GM19099 (cell line): ENCODE results near the gene PHC3.

ENCODE experiments used
- POLR2A ChIP-seq: IDR thresholded peaks from 3 replicates; pipeline ENCODE4 v1.6.1; 2011; ENCODE audit warnings: low read depth; ENCODE audit not compliant: insufficient read length; ENCODE audit errors: extremely low read depth

The PHC3 gene

GRCh38 chr3:170180908-170181885 lies at the start of gene PHC3:
Gene PHC3 (minus strand): TSS chr3:170181733. CDS start chr3:170181715, 18 bp downstream.
- TF ChIP-seq POLR2A: peak; percentile 86

- no peak for TF ChIP-seq POLR2A
Measured at GRCh38 chr3:170228093-170228766, 46.7 kb upstream of the PHC3 start.

GRCh38 chr3:170226426-170226960 lies 45.0 kb upstream of the PHC3 start:
- no peak for TF ChIP-seq POLR2A

GRCh38 chr3:170225166-170225565 lies 43.6 kb upstream of the PHC3 start:
- TF ChIP-seq POLR2A: no peak

- no peak for TF ChIP-seq POLR2A
Measured at GRCh38 chr3:170222647-170223541, 41.4 kb upstream of the PHC3 start.

GRCh38 chr3:170221924-170222646 lies 40.6 kb upstream of the PHC3 start, which contains the start of gene PRKCI:
Gene PRKCI (plus strand): TSS chr3:170222424. CDS start chr3:170222670, 246 bp downstream.
- TF ChIP-seq POLR2A: peak; percentile 67

- TF ChIP-seq POLR2A: no peak
Measured at GRCh38 chr3:170220871-170221270, 39.3 kb upstream of the PHC3 start.

- no peak for TF ChIP-seq POLR2A
Measured at GRCh38 chr3:170219850-170220249, 38.3 kb upstream of the PHC3 start.

GRCh38 chr3:170211668-170212067 lies 30.1 kb upstream of the PHC3 start:
- no peak for TF ChIP-seq POLR2A

- TF ChIP-seq POLR2A: no peak
Measured at GRCh38 chr3:170207717-170208116, 26.2 kb upstream of the PHC3 start.

GRCh38 chr3:170205302-170205701 lies 23.8 kb upstream of the PHC3 start:
- TF ChIP-seq POLR2A: no peak

GRCh38 chr3:170204509-170204908 lies 23.0 kb upstream of the PHC3 start:
- no peak for TF ChIP-seq POLR2A

GRCh38 chr3:170204023-170204472 lies 22.5 kb upstream of the PHC3 start:
- no peak for TF ChIP-seq POLR2A

- TF ChIP-seq POLR2A: no peak
Measured at GRCh38 chr3:170203457-170203856, 21.9 kb upstream of the PHC3 start.
